GM19351 (cell line): Measurements from ENCODE around the gene NLGN2.
A peak's percentile ranks its signal among the peaks of the same experiment; 100 is the strongest.

Experiments
- ATAC-seq: cut with Tn5 transposase; IDR thresholded peaks from one replicate; pipeline ENCODE4 v1.9.1; 2021; ENCODE audit warnings: mild to moderate bottlenecking, moderate library complexity; ENCODE audit not compliant: unreplicated experiment

The NLGN2 gene

DNA sequence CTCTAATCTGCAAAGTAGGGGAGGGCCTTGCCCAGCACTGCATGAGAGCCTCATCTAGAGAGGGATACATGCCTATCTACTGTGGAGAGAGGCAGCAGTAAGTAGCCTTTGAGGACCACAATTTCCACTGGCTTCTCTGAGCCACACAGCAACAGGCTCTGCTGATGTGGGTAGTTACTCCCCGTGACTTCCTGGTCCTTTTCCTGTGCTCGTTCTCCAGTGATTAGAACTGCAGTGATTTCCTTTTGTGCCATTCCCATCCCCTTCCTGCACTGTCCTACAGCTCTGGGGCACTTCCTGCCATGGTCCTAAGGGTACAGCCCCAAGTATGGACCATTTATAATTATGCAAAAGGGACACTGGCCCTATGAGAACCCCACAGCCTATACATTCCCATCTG is 16.3 kb upstream of the NLGN2 start:
- ATAC-seq, result no peak

DNA sequence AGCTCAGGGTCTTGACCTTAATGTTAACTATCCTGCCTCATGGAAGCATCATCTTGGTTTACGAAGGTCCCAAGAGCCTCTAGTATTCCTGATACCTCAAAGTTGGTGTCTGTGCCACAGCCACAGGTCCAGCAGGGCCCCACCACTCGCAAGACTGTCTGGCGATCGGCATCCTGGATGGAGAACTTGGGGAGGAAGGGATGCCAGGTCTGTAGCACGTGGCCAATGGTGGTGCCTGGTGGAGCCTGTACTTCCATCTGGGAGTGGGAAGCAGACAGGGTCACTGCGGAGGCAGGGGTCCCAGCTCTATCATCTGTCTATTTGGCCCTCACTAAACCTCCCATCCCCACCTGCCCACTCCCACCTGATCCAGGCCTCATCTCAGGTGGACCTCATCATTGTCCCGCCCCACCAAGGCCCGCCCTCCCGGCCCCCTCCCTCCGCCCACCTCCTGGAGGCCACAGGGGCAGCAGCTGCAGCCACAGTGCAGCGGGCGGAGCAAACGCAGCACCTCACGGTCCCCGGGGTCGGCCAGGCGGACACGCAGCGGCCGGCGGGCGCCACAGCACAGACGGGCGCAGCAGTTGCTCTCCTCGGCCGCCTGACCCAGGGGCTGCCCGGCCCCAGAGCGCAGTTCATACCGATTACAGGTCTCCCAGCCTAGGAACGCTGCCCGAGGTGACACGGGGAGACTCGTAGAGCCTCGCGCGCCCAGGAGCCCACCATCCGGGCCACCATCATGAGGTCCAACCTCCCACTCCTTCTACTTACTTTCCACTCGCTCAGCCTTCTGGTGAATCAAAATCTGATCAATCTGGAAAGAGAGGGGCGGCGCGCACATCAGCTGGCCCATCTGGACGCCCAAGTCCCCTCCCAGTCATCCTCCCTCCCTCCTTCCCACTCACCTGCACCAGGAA is 14.7 kb upstream of the NLGN2 start:
- no peak for ATAC-seq

DNA sequence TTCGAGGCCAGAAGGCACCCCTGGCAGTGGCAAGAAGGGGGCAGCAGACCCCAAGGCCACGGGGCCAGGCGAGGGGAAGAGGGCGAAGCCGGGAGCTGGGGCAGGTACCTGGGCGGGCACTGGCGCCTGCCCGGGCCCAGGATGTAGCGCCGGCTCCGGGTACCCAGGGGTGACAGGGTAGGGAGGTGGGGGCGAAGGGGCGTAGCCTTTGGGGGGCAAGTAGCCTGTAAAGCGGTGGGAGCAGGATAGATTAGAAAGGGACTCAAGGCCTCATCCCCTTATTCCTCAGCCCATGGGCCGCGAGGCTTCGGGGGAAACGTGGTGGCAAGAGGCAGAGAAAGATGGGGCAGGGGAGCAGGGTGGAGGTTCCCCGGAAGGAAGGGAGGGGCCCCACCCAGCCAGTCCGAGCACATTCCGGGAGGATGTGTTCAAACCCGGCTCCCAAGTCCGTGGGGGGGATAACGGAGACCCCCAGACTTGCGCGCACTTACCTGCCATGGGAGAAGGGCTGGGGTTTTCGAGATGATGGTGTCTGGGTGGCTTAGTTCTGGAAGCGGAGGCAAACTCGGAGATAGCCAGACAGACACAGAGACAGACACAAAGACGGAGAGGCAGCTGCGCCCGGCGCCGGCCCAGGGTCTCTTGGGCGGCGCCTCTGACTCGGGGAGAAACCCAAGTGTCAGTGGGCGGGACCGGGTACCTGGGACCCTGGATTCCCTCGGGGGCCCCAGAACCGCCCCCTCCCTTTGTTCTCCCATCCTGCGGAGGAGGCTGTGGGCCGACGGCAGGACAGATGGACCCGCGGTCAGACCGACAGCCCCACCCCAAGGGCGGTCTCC is 13.8 kb upstream of the NLGN2 start:
- ATAC-seq, result peak; percentile 52

DNA sequence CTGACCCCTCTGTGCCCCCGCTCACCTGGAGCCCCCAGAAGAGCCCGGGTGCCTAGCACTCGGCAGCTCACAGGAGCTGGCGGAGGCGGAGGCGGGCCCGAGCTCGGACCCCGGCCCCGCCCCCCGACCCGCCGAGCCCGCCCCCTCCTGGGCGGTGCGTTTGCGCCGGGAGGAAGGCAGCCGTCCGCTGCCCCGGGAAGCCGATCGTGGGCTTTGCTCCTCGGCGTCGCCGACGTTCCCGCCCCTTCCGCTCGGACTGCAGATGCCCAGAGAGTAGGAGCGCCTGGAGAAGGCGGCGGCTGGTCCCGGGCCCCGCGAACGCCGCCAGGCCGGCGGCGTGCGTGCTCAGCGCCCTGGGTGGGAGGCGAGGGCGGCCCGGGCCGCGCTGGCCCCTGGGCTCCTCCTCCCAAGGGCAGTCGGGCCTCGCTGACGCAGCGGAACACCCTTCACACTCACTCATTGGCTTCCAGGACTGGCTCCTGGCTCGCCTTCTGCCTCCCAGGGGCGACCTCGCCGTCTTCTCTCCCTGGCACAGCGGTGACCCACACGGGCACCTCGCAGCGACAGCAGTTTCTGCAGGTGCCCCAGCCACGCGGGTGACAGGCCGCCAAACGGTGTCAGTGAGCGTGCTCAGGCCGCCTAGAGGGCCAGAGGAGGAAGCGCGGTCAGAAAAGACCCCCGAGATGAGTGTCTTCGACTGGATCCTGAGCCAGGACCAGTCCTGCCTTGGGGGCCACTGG is 13.0 kb upstream of the NLGN2 start, which contains the start of gene PLSCR3:
Gene PLSCR3, minus strand, starts transcription at position 74 of the 740 bp plus-strand sequence. CDS start 415 bp downstream, outside the sequence.
- peak; percentile 70 for ATAC-seq

DNA sequence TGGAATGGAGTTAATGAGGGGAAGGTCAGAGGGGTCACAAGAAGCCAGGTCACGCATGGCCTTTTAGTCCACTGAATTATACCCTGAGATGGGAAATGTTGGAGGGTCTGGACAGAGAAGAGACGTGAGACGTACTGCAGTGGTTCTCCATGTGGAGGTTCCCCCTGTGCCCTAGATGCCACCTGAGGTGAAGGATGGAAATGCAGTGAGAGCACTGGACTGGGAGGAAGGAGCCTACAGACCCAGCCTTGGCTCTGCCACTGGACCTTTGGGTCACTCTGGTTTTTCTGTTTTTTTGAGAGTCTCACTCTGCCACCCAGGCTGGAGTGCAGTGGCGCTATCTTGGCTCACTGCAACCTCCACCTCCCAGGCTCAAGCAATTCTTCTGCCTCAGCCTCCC is 11.5 kb upstream of the NLGN2 start:
- no peak for ATAC-seq

DNA sequence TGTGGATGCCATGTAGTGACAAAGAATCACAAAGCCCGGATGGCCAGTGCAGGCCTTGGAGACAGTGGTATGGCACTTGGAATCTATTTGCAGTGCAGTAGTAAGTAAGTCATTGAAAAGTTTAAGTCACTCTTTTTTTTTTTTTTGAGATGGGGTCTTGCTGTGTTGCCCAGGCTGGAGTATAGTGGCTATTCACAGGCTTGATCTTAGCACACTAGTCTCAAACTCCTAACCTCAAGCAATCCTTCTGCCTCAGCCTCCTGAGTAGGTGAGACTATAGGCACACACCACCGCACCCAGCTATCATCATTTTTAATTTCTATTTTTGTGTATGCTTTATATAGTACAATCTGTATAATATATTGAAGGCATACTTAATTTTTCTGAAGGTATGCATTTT is 9.0 kb upstream of the NLGN2 start:
- no peak for ATAC-seq

DNA sequence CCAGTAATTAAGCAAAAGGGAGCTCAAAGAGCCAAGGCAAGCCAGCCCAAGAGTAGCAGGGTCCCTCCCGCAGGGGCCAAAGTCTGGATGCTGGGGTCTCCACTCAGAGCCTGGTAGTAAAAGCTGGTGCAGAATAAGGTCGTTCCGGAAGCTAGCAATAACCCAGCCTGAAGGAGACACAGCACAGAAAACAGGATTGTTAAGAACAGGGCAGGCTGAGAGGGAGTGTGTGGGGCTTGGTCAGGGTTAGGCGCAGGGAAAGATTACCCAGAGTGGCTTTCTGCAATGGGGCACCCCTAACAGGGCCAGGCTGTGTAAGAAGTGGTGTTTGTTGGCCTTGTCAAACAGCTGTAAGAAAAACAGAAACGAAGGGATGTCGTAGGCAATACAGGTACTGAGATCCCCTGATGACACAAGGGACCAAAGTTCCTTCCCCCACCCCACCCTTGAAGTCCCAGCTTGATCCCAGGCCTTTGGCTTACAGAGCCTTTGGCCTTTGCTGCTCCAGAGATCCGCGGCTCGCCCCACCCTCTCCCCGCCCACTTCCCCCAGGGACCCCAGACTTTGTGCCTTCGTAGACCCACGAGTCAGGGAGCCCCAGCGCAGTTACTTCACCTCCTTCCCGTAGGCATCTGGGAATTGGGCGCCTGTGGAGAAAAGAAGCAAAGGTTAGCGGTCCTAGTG is 4.5 kb upstream of the NLGN2 start:
- no peak for ATAC-seq

DNA sequence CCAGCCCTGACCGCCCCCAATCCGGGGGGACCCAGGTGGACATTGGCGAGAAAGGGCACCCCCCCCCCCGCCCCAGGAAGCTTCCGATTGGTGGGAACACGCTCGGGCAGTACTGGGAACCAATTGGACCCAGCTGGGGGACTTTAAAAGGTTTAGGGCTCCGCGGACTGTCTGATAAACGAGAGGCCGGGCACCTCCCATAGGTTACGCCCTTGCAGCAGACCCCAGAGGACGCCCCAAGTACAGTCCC is 4.0 kb upstream of the NLGN2 start:
- ATAC-seq, result peak; percentile 19

DNA sequence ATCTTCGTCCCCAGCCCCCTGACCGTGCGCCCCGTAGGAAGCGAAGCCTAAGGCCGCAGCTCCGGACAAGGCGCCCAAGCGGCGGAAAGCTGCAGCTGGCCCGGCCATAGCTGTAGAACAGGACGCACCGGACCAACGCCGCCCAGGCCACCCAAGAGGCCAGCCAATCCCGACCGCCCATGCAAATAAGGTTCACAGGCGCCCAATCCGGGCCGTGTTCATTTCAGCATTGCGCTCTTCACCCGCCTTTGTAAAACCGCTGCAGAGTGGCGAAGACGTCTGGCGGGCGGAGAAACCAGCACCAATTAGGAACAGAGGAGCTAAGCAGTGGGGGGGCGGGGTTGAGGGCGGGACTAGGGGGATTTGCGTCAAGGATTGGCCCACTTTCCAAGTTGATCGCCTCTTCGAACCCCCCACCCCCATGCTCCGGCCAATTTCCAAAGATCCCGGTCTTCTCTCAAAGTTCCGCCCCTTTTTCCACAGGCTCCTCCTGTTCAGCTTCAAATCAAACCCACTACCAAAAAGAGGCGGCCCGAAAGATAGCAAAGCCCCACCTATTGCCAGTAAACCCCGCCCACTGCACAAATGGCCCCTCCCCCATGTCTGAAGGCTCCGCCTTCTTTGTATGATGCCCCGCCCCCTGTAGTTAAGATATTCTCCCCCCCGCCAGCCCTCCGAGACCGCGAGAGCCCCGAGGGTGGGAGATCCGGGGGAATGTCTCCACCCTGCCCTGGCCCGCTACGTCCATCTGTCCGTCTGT is 3.5 kb upstream of the NLGN2 start, which contains the start of gene TMEM256:
Gene TMEM256, minus strand, starts transcription at position 121 of the 760 bp plus-strand sequence. Its CDS starts 13 bp downstream, at position 108.
- peak; percentile 95 for ATAC-seq

DNA sequence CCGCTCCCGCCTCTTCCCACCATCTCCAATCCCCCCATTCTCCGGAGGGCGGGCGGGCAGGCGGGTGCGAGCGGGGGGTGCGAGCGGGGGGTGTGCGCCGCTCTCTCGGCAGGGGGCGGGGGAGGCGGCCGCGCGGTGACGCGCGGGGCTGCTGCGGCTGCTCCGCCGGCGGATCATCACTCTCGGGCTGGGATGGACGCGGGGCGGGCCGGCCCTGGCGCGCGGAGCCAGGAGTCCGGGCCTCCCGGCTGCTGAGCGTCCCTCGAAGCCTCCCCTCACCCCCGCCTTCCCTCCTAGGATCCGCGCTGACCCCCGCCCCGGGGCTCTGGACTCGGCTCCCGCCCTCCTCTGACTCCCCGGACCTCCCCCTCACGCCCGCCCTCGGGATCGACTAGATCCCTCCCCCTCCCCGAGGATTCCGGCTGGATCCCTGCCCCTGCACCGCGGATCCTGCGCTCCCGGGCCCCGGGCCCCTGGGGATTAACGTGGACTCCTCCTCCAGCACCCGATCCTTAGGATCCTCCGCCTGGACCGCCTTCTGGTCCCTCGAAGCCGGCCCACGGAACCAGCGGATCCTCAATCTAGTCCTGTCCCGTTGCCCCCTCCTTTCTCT is 2.8 kb upstream of the NLGN2 start:
- peak; percentile 15 for ATAC-seq

DNA sequence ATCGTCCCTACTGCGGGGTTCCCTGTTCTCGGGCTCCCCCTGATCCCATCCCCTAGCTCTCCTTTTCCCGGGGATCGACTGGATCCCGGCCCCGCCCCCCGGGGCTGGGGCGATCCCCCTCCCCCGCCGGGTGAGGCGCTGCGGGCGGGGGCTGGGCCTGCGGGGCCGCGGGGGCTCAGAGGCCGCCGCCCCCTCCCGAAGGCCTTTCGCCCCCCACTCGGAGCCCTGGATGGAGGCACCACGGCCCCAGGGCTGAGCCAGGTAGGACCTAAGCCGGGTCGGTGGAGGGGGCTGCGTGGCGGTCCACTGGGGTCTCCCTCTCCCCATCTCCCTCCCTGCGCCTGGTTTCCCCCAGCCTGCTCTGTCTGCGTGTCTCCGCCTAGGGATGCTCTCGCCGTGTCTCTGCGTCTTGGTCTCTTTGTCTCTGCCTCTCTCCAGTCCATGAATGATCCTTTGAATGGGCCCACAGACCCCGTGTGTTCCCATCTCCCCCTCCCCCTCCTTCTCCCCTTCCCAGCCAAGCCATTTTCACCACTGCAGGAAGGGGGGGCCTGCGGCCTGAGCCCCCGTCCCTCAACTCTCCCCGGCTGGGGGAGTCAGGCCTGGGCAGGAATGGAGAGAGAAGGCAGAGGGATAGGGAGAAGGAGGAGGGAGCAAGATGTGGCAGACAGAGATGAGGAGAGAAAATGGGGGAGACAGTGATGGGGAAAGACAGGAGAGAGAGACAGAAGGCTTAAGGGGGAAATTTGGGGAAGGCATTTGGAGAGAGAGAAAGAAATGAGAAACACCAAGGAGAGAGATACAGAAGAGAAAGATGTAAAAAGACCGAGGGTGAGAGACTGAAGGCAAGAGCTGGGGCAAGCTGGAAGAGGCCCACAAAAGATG is 2.1 kb upstream of the NLGN2 start:
- no peak for ATAC-seq

DNA sequence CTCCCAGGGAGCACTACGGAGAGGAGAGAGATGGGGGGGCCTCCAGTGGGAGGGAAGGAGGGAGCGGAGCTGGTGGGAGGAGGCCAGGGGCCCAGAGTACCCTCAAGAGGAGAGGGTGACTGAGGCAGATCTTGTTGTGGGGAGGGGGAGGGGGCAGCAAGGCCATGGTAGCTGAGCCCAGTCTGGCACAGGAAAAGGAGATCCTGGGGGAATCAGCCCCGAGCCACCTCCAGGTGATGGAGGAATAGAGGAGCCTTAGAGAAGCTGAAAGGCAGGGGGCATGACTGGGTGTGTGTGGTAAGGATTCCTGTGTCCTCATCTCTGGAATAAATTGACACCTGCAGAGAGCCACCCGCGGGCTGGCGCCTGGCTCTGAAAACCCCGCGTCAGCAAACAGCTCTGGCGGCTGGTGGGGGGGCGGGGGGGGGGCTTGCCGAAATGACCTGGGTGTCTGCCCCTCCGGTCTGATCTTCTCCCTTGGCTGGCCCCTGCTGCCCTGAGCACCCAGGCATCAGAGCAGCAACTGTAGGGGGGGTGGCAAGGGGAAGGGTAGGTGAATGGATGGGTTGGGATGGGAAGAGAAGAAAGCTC is 1.3 kb upstream of the NLGN2 start:
- ATAC-seq, result no peak

DNA sequence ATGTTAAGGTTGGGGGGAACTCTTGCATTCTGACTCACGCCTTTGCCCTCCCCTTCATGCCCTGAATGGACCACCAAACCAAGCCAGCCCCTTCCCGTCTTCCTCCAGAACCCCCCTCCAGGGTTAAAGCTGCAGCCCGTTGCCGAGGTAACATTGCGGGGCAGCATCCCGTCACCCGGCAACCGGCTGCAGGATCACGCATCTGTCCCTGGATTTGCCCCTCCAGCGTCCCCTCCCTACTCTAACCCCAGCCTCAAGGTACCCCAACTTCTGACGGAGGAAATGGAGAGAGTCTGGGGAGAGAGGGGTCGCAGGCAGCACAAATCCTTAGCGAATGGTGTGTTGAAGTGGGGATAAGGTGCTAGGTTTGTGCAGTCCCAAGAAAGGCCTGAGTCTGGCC is 563 bp upstream of the NLGN2 start:
- no peak for ATAC-seq

DNA sequence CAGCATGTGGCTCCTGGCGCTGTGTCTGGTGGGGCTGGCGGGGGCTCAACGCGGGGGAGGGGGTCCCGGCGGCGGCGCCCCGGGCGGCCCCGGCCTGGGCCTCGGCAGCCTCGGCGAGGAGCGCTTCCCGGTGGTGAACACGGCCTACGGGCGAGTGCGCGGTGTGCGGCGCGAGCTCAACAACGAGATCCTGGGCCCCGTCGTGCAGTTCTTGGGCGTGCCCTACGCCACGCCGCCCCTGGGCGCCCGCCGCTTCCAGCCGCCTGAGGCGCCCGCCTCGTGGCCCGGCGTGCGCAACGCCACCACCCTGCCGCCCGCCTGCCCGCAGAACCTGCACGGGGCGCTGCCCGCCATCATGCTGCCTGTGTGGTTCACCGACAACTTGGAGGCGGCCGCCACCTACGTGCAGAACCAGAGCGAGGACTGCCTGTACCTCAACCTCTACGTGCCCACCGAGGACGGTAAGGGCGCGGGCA is 645 bp downstream of the NLGN2 start:
- no peak for ATAC-seq

DNA sequence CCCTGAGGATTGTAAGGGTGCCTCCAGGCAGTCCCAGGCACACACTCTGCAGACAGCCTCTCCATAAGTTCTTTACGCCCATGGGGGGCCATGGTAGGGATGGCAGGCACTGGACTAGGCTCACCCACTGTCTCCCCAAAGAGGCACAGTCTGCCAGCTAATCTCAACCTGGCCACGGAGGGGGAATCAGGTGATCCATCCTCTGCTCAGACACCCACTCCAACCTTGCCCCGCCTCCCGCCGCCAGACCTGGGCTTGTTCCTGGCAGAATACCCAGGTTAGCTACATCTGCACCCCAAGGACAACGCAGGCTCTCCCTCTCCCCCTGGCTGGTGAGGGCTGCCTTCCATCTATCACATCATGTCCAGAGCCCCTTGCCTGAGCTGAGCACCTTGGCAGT is 1.2 kb downstream of the NLGN2 start:
- no peak for ATAC-seq

DNA sequence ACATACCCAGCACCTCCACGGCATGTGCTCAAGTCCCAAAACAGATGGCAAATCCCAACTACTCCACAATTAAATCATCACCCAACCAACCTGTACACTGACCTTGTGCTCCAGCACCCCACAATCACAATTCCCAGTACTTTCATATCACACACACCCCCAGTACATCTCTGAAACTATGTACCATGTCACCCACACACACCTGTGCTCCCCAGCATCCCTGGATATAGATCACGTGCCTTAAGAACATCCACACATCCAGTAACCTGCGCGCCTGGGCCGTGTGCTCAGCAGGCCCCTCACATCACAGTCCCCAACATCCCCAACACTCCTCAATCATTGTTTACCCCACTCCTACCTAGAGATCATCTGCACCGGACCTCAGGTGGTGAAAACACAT is 2.1 kb downstream of the NLGN2 start:
- no peak for ATAC-seq

DNA sequence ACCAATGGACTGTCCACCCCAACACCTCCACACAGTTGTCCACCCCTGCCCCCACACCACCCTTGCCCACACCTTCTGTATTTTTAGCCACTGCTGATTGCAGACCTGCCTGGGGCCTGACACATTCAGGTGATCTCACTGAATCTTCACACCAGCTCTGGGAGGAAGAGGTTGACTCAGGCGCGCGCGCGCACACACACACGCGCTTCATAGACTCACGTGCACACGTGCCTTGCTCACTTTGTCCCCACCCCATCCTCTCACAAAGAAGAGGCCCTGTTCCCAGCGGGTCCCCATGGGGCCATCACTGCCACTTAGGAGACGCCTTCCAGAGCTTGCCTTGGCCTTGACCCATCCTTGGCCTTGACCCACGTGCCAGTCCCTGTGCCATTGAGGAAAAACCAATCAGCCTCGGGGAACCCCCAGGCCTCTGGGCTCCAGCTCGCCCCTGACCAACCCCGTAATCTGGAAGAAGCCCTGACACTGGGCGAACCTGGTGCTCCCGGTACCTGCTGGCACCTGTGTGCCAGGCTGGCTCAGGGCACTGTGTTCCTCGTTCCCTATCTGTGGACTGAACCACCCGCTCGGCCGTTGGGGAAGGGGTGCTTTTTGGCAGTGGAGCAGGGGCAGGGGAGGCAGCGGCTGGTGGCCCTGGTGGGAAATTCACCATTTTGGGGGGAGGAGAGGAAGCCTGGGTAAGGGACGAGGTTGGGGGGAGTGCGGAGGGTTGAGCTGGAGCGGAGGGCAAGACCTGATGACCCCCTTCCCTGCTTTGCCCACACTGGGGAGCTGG is 3.2 kb downstream of the NLGN2 start:
- ATAC-seq, result no peak
